Measurements from ENCODE around the gene KIF26A. TPM values are rescaled to one million over a fixed set of nuclear protein-coding genes. Genes with fewer than 3 reads are reported as not detected.

Gene KIF26A
- polyA plus RNA-seq, 3 donors: 12.6 to 14.5 (median 12.6) TPM

GRCh38 chr14:104142136-104142945 lies 4.0 kb downstream of the KIF26A start:
- DNase-seq: no peak

GRCh38 chr14:104142946-104143470 lies 4.6 kb downstream of the KIF26A start:
- no peak for DNase-seq

- no peak for DNase-seq
Observed at GRCh38 chr14:104143521-104144452, 5.4 kb downstream of the KIF26A start.

- DNase-seq: no peak
Observed at GRCh38 chr14:104144453-104144790, 6.0 kb downstream of the KIF26A start.

- DNase-seq: no peak
Observed at GRCh38 chr14:104144911-104145825, 6.8 kb downstream of the KIF26A start.

- no peak for DNase-seq
Observed at GRCh38 chr14:104145826-104146601, 7.6 kb downstream of the KIF26A start.

GRCh38 chr14:104146651-104147345 lies 8.4 kb downstream of the KIF26A start:
- no peak for DNase-seq

GRCh38 chr14:104147346-104148125 lies 9.1 kb downstream of the KIF26A start:
- no peak for DNase-seq

- DNase-seq: no peak
Observed at GRCh38 chr14:104148433-104149277, 10.3 kb downstream of the KIF26A start.

- no peak for DNase-seq
Observed at GRCh38 chr14:104149278-104149595, 10.8 kb downstream of the KIF26A start.

- DNase-seq: no peak
Observed at GRCh38 chr14:104149617-104150135, 11.3 kb downstream of the KIF26A start.

- DNase-seq: peak; percentile 74
Observed at GRCh38 chr14:104150136-104151025, 12.0 kb downstream of the KIF26A start.

- DNase-seq: no peak
Observed at GRCh38 chr14:104151026-104151381, 12.6 kb downstream of the KIF26A start.

GRCh38 chr14:104151566-104152245 lies 13.3 kb downstream of the KIF26A start:
- DNase-seq: no peak

GRCh38 chr14:104152246-104152575 lies 13.8 kb downstream of the KIF26A start:
- DNase-seq: no peak

- DNase-seq: no peak
Observed at GRCh38 chr14:104152686-104153393, 14.5 kb downstream of the KIF26A start.
